ENCODE data around the gene ASPDH. TPM values are rescaled to one million over a fixed set of nuclear protein-coding genes. Genes with fewer than 3 reads are reported as not detected.

ASPDH gene
- not detected in 2 replicates for total RNA-seq
- long read RNA-seq = 0 reads

GRCh38 chr19:50513746-50514345 is at the start of gene ASPDH:
ASPDH (minus strand) TSS chr19:50513913; CDS start chr19:50513823, 90 bp downstream.
- H3K27ac Mint-ChIP-seq (ENCODE audit: unreplicated experiment) = no peak within 1 kb of the TSS
- peaks cover 19% of the 10 kb centered on the region for H3K4me1 Mint-ChIP-seq (ENCODE audit: unreplicated experiment)
- no peaks in the 10 kb centered on the region for H3K27me3 Mint-ChIP-seq (ENCODE audit: unreplicated experiment)
- TF ChIP-seq CTCF (IDR thresholded peaks at IDR 0.05) = no peak
- H3K9me3 Mint-ChIP-seq (ENCODE audit: unreplicated experiment) = no peaks in the 10 kb centered on the region
- DNase-seq (ENCODE audit: extremely low spot score, unreplicated experiment) = no peak
- H3K4me3 Mint-ChIP-seq (ENCODE audit: unreplicated experiment) = peak within 1 kb of the TSS; percentile 45
- no peaks in the 10 kb centered on the region for H3K36me3 Mint-ChIP-seq (ENCODE audit: unreplicated experiment)

GRCh38 chr19:50562996-50563395 is 49.3 kb upstream of the ASPDH start:
- H3K9me3 Mint-ChIP-seq (ENCODE audit: unreplicated experiment) = no peaks in the 10 kb centered on the region
- no peak overlapping the region for H3K27ac Mint-ChIP-seq (ENCODE audit: unreplicated experiment)
- peaks cover 24% of the 10 kb centered on the region for H3K27me3 Mint-ChIP-seq (ENCODE audit: unreplicated experiment)
- DNase-seq (ENCODE audit: extremely low spot score, unreplicated experiment) = no peak
- no peak for TF ChIP-seq CTCF (IDR thresholded peaks at IDR 0.05)
- H3K4me3 Mint-ChIP-seq (ENCODE audit: unreplicated experiment) = no peak overlapping the region
- no peaks in the 10 kb centered on the region for H3K36me3 Mint-ChIP-seq (ENCODE audit: unreplicated experiment)
- no peaks in the 10 kb centered on the region for H3K4me1 Mint-ChIP-seq (ENCODE audit: unreplicated experiment)

- no peaks in the 10 kb centered on the region for H3K9me3 Mint-ChIP-seq (ENCODE audit: unreplicated experiment)
- H3K27ac Mint-ChIP-seq (ENCODE audit: unreplicated experiment) = no peak overlapping the region
- H3K36me3 Mint-ChIP-seq (ENCODE audit: unreplicated experiment) = no peaks in the 10 kb centered on the region
- no peaks in the 10 kb centered on the region for H3K4me1 Mint-ChIP-seq (ENCODE audit: unreplicated experiment)
- H3K27me3 Mint-ChIP-seq (ENCODE audit: unreplicated experiment) = peaks cover 26% of the 10 kb centered on the region
- no peak for TF ChIP-seq CTCF (IDR thresholded peaks at IDR 0.05)
- H3K4me3 Mint-ChIP-seq (ENCODE audit: unreplicated experiment) = no peak overlapping the region
- no peak for DNase-seq (ENCODE audit: extremely low spot score, unreplicated experiment)
These were observed 48.6 kb upstream of the ASPDH start for GRCh38 chr19:50562329-50562728.

- no peak overlapping the region for H3K4me3 Mint-ChIP-seq (ENCODE audit: unreplicated experiment)
- no peak overlapping the region for H3K27ac Mint-ChIP-seq (ENCODE audit: unreplicated experiment)
These were observed 45.9 kb upstream of the ASPDH start for GRCh38 chr19:50559636-50560035.

GRCh38 chr19:50558449-50558848 is 44.7 kb upstream of the ASPDH start:
- H3K27me3 Mint-ChIP-seq (ENCODE audit: unreplicated experiment) = peaks cover 5% of the 10 kb centered on the region
- H3K4me3 Mint-ChIP-seq (ENCODE audit: unreplicated experiment) = no peak overlapping the region
- no peak for DNase-seq (ENCODE audit: extremely low spot score, unreplicated experiment)
- TF ChIP-seq CTCF (IDR thresholded peaks at IDR 0.05) = no peak
- no peak overlapping the region for H3K27ac Mint-ChIP-seq (ENCODE audit: unreplicated experiment)
- no peaks in the 10 kb centered on the region for H3K9me3 Mint-ChIP-seq (ENCODE audit: unreplicated experiment)
- H3K4me1 Mint-ChIP-seq (ENCODE audit: unreplicated experiment) = peaks cover 5% of the 10 kb centered on the region
- no peaks in the 10 kb centered on the region for H3K36me3 Mint-ChIP-seq (ENCODE audit: unreplicated experiment)

More at GRCh38 chr19:50559636-50560035, 45.9 kb upstream of the ASPDH start:
- no peak for TF ChIP-seq CTCF (IDR thresholded peaks at IDR 0.05)
- peaks cover 5% of the 10 kb centered on the region for H3K4me1 Mint-ChIP-seq (ENCODE audit: unreplicated experiment)
- H3K36me3 Mint-ChIP-seq (ENCODE audit: unreplicated experiment) = no peaks in the 10 kb centered on the region
- H3K9me3 Mint-ChIP-seq (ENCODE audit: unreplicated experiment) = no peaks in the 10 kb centered on the region
- H3K27me3 Mint-ChIP-seq (ENCODE audit: unreplicated experiment) = peaks cover 12% of the 10 kb centered on the region
- DNase-seq (ENCODE audit: extremely low spot score, unreplicated experiment) = no peak

All from osteocyte (in vitro differentiated cells).